AG04450 (cell line): ENCODE measurements around the gene SCO1. TPM values are rescaled to one million over a fixed set of nuclear protein-coding genes. Genes with fewer than 3 reads are reported as not detected.

ENCODE experiments used
- CTCF ChIA-PET: fragments of 300-600, 350-600 bp; formaldehyde crosslinking; extraction: SDS; loops from one replicate; lab custom pipeline; 2022; ENCODE audit warnings: antibody characterized with exemption, inconsistent platforms; lab: Charles Lee
- POLR2A ChIA-PET: fragments of 350-600 bp; formaldehyde crosslinking; extraction: SDS; loops from one replicate; lab custom pipeline; 2021; ENCODE audit warnings: antibody characterized with exemption, inconsistent platforms; lab: Yijun Ruan, JAX
- DNase-seq: peaks from one replicate; pipeline ENCODE4 v3.0.0-alpha.2; 2011; ENCODE audit warnings: low read depth, low spot score
- H3K27ac ChIP-seq: one replicate; pipeline ENCODE4 v1.5.1; 2012; ENCODE audit warnings: low read depth, low read length, control low read depth
- H3K27me3 ChIP-seq: one replicate; pipeline ENCODE4 v1.6.0; 2012; ENCODE audit warnings: low read length; ENCODE audit not compliant: control insufficient read depth, insufficient read depth
- H3K4me3 ChIP-seq: 2 replicates; pipeline ENCODE4 v1.5.1; 2011; ENCODE audit warnings: mild to moderate bottlenecking, low read depth, low read length, control low read depth
- H3K9me3 ChIP-seq: 2 replicates; pipeline ENCODE4 v1.5.1; 2012; ENCODE audit warnings: low read length; ENCODE audit not compliant: control insufficient read depth, insufficient read depth
- polyA plus RNA-seq: library from polyadenylated mRNA; depleted of rRNA; stranded (reverse); fragments of >200 nt; gene quantifications from 2 replicates; pipeline ENCODE4 v1.2.3, GENCODE V29; 2011
- TF ChIP-seq, protein P1 (sequence below): IDR thresholded peaks from 2 replicates; pipeline ENCODE4 v1.5.1; 2011; ENCODE audit warnings: low read depth, low read length, control low read depth, inconsistent platforms

SCO1 gene
- polyA plus RNA-seq, 1 experiment, result 28.5 TPM

DNA sequence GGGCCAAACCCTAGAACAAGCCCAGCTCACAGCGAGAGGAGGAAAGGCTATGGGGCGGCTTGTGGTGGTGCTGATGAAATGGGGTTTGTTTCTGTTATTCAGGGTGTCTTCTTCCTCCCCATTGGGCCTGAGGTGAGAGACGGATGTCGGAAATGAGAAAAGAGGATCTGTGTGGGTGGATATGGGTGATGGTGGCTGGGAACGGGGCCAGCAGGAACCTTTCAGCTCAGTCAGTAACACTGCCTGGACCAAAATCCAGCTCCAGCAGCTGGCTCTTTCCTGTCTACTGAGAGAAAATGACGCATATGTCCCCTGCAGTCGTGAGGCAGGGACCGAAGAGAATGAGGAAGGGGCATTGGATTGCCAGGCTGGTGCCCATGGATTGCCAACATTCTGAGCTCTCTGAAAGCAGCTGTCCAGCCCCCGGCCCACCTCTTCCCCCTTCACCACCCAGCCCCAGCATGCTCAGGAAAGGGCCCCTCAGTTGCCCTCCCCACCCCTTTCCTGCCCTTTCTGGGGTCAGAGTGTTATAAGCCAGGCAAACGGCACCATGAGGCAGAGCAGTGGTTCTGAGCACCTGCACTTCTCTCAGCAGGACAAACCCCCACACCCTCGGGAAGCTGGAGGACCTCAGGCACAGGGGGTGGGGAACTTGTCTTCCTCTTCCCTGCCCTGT, 44.2 kb downstream of the SCO1 start:
- no peaks in the 10 kb centered on the region for H3K9me3 ChIP-seq
- H3K4me3 ChIP-seq, result no peak overlapping the region
- ChIA-PET POLR2A (no interaction called here), CTCF (interaction anchor here (0.6 to 1.3 kb wide), 3 partner anchors 21 to 222 kb away, joined by 4 to 5 read pairs (median 5); no protein-coding TSS in a partner anchor)
- no peak for DNase-seq
- TF ChIP-seq, protein P1, sequence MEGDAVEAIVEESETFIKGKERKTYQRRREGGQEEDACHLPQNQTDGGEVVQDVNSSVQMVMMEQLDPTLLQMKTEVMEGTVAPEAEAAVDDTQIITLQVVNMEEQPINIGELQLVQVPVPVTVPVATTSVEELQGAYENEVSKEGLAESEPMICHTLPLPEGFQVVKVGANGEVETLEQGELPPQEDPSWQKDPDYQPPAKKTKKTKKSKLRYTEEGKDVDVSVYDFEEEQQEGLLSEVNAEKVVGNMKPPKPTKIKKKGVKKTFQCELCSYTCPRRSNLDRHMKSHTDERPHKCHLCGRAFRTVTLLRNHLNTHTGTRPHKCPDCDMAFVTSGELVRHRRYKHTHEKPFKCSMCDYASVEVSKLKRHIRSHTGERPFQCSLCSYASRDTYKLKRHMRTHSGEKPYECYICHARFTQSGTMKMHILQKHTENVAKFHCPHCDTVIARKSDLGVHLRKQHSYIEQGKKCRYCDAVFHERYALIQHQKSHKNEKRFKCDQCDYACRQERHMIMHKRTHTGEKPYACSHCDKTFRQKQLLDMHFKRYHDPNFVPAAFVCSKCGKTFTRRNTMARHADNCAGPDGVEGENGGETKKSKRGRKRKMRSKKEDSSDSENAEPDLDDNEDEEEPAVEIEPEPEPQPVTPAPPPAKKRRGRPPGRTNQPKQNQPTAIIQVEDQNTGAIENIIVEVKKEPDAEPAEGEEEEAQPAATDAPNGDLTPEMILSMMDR, result no peak
- H3K27ac ChIP-seq, result no peak overlapping the region
- no peaks in the 10 kb centered on the region for H3K27me3 ChIP-seq

DNA sequence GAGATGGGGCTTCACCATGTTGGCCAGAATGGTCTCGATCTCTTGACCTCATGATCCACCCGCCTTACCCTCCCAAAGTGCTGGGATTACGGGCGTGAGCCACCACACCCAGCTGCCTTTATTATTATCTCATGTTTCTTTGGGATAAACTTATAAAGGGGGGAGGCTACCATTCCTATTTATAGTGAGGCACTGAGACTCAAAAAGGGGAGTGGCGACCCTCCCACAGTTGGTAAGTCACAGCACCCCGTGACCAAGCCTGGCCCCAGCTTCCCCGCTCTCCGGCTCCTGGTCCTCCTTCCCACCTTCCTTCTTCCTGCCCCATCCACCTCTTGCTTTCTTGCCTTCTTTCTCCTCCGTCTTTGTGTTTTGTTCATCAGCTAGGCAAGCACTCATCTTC, 45.4 kb downstream of the SCO1 start:
- CTCF ChIA-PET, result no interaction called here
- Histone ChIP-seq H3K27me3 (no peaks in the 10 kb centered on the region), H3K9me3 (no peaks in the 10 kb centered on the region), H3K27ac (no peak overlapping the region), H3K4me3 (no peak overlapping the region)
- no peak for DNase-seq
- TF ChIP-seq, protein P1, result no peak
- POLR2A ChIA-PET, result no interaction called here

DNA sequence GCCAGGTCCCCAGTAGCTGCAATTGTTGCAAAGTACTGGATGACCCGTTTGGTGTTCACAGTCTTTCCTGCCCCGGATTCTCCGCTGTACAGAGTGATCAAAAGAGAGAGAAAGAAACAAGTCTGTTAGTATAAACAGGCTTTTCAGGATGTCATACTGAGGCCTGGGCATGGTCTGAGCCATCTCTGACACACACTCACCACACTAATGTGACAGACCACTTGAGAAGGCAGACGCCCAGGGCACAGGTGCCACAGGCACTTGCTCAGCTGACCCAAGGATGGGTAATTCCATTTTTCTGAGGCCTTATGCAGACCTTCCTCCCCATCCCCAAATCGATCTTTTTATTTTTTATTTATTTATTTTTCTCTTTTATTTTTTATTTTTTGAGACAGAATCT, 47.7 kb downstream of the SCO1 start:
- no peak for DNase-seq
- POLR2A ChIA-PET, result no interaction called here
- Histone ChIP-seq H3K9me3 (no peaks in the 10 kb centered on the region), H3K4me3 (no peak overlapping the region), H3K27me3 (no peaks in the 10 kb centered on the region), H3K27ac (no peak overlapping the region)
- TF ChIP-seq, protein P1, result no peak
- CTCF ChIA-PET, result interaction anchor here (0.6 to 2.1 kb wide), 9 partner anchors 9 to 344 kb away, joined by 3 to 10 read pairs (median 5); no protein-coding TSS in a partner anchor

DNA sequence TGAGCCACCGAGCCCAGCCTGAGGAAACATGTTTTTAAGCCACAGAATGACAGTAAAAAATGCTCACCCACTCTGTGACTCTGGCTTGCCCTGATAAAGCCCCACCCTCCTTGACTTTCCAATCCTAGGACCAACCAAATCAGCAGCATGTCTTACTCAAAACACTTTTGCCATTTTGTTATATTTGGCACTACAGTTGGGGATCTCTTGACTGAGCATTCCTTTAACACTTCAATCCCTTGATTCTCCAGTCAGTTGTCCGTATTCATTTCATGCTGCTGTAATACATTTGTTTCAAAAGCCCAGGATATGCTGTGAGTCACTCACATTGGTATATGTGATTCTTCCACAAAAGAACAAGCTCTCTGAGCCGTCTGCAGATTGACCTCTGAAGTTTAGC, 48.4 kb downstream of the SCO1 start:
- Histone ChIP-seq H3K27me3 (no peaks in the 10 kb centered on the region), H3K9me3 (no peaks in the 10 kb centered on the region), H3K4me3 (no peak overlapping the region), H3K27ac (no peak overlapping the region)
- ChIA-PET POLR2A (no interaction called here), CTCF (interaction anchor here (0.7 to 2.1 kb wide), 7 partner anchors 9 to 196 kb away, joined by 3 to 9 read pairs (median 5); no protein-coding TSS in a partner anchor)
- DNase-seq, result no peak
- TF ChIP-seq, protein P1, result no peak

DNA sequence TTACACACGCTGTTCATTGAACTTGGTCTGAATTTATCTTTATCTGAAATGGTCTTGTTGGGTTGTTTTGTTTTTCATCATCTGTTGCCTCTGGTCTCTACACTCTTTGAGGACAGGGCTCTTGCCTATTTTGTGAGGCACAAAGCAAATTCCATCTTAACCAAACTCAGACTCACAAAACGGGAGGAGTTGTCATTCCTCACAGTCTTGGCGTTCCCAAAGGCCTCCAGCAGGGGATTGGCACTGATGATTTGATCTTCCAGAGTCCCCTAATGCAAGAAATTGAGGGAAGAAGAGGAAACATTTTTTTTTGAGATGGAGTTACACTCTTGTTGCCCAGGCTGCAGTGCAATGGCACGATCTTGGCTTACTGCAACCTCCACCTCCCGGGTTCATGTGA, 49.0 kb downstream of the SCO1 start:
- ChIA-PET POLR2A (no interaction called here), CTCF (interaction anchor here (2.6 to 10.1 kb wide), 3 partner anchors 18 to 36 kb away, joined by 38 to 138 read pairs (median 45); no protein-coding TSS in a partner anchor)
- DNase-seq, result no peak

More for the DNA sequence above, 49.0 kb downstream of the SCO1 start:
- Histone ChIP-seq H3K27ac (no peak overlapping the region), H3K9me3 (no peaks in the 10 kb centered on the region), H3K4me3 (no peak overlapping the region), H3K27me3 (no peaks in the 10 kb centered on the region)
- TF ChIP-seq, protein P1, result no peak
